Embryonic facial prominence (tissue), 1 donor: ENCODE results near the gene LENEP.
"Not testable (repeated sequence)": the region's sequence is repeated elsewhere in the genome, so short reads cannot be mapped to it uniquely, and the experiment has no call there.

ENCODE experiments used
- DNase-seq: peaks from one replicate; pipeline ENCODE4 v3.0.0-alpha.2; 2016; ENCODE audit errors: extremely low spot score

The LENEP gene

GRCh38 chr1:154974808-154975408 is 18.5 kb upstream of the LENEP start:
- DNase-seq: peak; percentile 90

- DNase-seq: no peak
Observed at GRCh38 chr1:154975409-154976059, 17.9 kb upstream of the LENEP start.

GRCh38 chr1:154977762-154978161 is 15.6 kb upstream of the LENEP start:
- DNase-seq: not testable (repeated sequence)

GRCh38 chr1:154978360-154978759 is 15.0 kb upstream of the LENEP start:
- DNase-seq: no peak

GRCh38 chr1:154982341-154982740 is 11.0 kb upstream of the LENEP start:
- no peak for DNase-seq

- DNase-seq: peak; percentile 98
Observed at GRCh38 chr1:154982897-154983648, 10.3 kb upstream of the LENEP start, which contains the start of gene FLAD1. Gene FLAD1, plus strand, starts transcription at chr1:154983344. Its CDS starts 351 bp downstream, at chr1:154983695.

- DNase-seq: no peak
Observed at GRCh38 chr1:154983776-154984466, 9.5 kb upstream of the LENEP start.

GRCh38 chr1:154986736-154987135 is 6.7 kb upstream of the LENEP start:
- DNase-seq: not testable (repeated sequence)

- no peak for DNase-seq
Observed at GRCh38 chr1:154987326-154987725, 6.1 kb upstream of the LENEP start.

- no peak for DNase-seq
Observed at GRCh38 chr1:154988058-154988954, 5.1 kb upstream of the LENEP start.

- no peak for DNase-seq
Observed at GRCh38 chr1:154989195-154989860, 4.1 kb upstream of the LENEP start.

- DNase-seq: no peak
Observed at GRCh38 chr1:154990276-154990675, 3.1 kb upstream of the LENEP start.

GRCh38 chr1:154992721-154993571 is 440 bp upstream of the LENEP start:
- DNase-seq: no peak

- DNase-seq: no peak
Observed at GRCh38 chr1:154994269-154994587, 842 bp downstream of the LENEP start.

GRCh38 chr1:154994591-154994990 is 1.2 kb downstream of the LENEP start:
- DNase-seq: no peak

GRCh38 chr1:154995301-154995983 is 2.1 kb downstream of the LENEP start:
- DNase-seq: not testable (repeated sequence)

- no peak for DNase-seq
Observed at GRCh38 chr1:154996966-154997701, 3.7 kb downstream of the LENEP start.

GRCh38 chr1:154998201-154998780 is 4.9 kb downstream of the LENEP start:
- DNase-seq: no peak
